Stimulated activated CD8-positive, alpha-beta memory T cell treated with anti-CD3 and anti-CD28 coated beads, Interleukin-12 subunit alpha, Interleukin-12 subunit beta, amount 100 ng/mL, for 24 hours (primary cell): ENCODE data around the gene ABCC3.

Experiments
- DNase-seq: peaks from one replicate; pipeline ENCODE4 v3.0.0-alpha.2; 2020; ENCODE audit errors: extremely low read depth

The ABCC3 gene

DNA sequence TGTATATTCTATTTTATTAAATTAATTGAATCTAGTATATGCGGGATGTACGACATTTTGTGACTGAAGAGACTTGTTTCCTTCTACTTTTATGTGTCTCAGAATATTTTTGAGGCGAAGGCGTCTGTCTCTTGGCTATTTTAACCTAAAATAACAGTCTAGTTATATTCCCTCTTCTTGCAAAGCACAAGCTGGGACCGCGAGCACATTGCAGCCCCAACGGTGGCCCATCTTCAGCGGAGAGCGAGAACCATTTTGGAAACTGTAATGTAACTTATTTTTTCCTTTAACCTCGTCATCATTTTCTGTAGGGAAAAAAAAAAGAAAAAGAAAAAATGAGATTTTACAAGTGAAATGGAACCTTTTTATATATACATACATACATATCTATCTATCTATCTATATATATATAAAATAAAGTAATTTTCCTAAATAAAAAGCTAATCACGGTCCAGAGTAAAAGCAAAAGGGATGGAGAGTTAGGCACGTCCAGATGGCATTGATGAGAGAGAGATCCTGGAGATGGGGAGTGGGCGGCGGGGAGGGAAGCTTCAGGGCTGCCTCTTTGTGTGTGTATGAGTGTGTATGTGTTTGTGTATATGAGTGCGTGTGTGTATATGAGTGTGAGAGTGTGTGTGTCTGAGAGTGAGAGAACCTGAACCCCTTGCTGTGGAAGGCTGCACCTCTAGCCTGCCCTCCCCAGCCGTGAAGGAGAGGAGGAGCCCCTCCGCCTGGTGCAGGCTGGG is 7.5 kb upstream of the ABCC3 start:
- no peak for DNase-seq

- no peak for DNase-seq
Observed at GRCh38 chr17:50627782-50628601, 6.7 kb upstream of the ABCC3 start.

DNA sequence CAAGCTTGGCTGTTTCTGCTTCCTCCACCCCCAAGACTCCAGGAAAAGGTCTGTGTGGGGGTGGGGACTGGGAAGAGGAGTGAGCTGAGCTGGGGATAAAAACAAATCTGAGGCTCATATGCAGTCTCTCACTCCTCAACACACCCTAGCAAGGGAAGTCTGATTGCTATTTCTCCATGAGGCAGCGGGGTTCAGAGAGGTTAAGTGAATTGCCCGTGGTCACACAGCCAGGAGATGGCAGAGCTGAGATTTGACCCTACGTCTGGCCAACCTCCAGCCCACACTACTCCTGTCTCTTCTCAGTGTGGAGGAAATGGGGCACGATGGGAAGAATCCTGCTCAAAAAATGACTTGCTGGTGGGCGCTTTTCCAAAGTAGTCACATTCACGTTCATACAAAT is 4.8 kb upstream of the ABCC3 start:
- DNase-seq, result no peak

DNA sequence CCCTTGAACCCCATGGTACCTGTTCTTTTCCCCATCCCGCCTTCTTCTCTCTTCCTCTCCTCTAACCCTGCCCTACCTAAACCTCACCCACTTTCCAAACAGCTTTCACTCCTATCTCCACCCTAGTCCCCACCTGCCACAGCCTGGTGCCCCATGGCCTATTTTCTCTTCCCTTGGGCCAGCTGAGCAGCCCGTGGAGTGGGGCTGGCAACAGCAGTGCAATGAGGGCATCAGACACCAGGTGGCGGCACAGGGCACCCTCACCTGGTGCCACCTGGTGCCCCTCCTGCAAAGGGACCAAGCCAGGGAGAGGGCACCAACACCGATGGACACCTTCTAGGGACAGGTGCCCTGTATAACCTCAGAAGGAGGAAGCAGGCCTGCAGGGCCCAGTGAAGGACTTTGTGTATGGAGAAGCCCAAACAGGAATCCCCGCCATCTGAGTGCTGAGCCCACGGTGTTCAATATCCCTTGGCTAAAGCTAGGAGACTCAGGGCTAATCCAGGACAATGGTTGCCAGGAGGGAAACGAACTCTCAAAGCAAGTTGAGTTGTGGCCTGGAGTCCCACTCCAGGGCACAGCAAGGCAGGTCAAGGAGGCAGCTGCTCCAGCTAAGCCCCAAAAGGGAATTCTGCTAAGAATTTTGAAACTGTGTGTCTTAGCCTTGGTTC is 4.0 kb upstream of the ABCC3 start:
- DNase-seq, result no peak

- DNase-seq, result no peak
Observed at GRCh38 chr17:50631195-50631907, 3.3 kb upstream of the ABCC3 start.

GRCh38 chr17:50631908-50632571 is 2.6 kb upstream of the ABCC3 start:
- no peak for DNase-seq

DNA sequence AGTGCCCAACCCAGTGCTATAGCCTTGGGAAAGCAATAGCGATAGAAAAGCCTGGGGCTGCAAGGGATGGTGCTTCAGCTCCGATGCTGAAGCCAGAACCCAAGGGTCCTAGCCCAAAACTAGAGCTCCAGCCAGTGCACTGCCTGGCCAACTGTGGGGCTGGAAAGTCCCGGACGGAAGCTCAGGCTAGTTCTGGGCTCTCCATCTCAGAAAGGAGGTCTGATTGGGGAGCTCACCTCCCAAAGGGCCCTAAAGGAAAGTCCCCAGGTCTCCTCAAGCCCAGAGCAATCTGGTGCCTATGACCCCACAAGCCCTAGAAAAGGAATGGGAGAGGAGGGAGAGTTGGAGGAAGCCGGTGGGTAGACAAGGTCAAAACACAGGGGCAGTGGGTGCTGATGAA is 2.0 kb upstream of the ABCC3 start:
- DNase-seq, result no peak

DNA sequence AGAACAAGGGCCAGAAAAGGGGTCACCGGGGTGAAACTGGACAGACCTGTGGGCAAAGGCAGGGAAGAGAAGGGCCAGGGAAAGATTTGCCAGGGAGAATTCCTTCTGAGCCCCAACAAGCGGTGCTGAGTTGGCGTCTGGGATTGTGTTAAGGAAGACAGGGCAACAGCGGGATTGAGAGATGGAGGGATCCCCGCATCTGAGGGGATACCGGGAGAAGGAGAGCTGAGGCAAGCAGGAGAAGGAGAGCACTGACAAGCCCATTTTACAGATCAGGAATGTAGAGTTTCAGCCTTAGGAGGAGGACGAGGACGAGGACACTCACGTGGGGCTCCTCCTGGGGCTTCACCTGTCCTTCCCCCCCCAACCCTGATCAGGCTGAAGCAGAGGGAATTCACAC is 998 bp upstream of the ABCC3 start:
- DNase-seq, result no peak

GRCh38 chr17:50634915-50635731 is 442 bp downstream of the ABCC3 start:
- DNase-seq, result no peak

DNA sequence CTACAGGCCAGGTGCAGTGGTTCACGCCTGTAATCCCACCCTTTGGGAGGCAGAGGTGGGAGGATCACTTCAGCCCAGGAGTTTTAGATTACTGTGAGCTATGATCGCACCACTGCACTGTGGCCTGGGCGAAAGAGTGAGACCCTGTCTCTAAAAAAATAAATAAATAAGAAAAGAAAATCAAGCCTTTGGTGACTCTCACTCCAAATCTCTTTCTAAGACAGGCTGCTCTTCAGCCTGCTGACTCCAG is 976 bp downstream of the ABCC3 start:
- no peak for DNase-seq

DNA sequence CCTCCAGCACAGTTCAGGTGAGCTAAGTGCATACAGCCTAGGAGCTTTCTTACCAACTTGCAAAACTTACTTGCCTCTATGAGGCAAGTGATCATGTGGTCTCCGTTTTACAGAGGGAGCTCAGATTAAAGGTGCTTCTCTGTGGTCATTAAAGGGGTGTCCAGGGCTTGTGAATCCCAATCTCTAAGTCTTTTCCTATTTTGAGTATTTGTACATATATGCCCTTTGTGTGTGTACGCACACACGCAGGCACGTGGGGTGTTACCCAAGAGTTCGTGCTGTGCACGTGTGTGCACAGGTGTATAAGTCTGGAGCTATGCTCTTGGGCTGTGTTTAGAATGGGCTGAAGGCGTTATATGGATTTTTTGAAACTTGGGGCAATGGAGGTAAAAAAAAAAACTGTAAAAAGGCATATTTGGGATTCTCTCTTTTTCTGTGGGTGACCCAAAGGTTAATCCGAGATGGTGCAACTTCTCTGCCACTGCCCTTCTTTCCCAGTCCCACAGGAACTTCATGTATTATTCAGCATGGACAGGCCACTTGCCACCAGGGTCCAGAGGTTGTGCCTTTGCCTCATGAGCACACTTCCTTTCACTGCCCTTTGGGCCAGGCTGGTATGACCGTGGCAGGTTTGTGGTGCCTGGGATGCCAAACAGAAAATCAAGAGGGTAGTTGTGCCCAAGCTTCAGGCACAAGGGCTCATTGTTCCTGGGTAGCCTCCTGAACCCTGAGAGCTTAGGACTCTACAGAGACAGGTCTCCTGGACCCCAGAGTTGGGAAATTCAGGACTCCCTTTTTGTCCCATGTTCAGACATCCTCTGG is 1.5 kb downstream of the ABCC3 start:
- no peak for DNase-seq

DNA sequence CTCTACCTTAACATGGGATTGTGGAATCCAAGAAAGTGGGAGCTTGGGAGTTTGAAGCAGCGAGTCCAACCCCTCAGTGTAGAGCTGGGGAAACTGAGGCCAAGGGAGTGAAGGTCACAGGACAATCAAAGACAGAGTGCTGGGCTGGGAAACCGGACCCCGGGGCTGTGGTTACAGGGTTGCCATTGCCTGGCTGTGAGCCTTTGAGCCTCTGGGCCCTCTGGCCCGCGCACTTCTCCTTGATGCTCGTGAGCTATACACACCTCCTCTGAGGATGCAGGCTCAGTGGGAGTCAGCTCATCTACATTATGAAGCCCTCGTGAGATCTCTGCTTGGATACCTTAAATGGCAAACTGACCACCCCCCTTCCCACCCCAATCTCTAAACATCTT is 2.1 kb downstream of the ABCC3 start:
- no peak for DNase-seq

DNA sequence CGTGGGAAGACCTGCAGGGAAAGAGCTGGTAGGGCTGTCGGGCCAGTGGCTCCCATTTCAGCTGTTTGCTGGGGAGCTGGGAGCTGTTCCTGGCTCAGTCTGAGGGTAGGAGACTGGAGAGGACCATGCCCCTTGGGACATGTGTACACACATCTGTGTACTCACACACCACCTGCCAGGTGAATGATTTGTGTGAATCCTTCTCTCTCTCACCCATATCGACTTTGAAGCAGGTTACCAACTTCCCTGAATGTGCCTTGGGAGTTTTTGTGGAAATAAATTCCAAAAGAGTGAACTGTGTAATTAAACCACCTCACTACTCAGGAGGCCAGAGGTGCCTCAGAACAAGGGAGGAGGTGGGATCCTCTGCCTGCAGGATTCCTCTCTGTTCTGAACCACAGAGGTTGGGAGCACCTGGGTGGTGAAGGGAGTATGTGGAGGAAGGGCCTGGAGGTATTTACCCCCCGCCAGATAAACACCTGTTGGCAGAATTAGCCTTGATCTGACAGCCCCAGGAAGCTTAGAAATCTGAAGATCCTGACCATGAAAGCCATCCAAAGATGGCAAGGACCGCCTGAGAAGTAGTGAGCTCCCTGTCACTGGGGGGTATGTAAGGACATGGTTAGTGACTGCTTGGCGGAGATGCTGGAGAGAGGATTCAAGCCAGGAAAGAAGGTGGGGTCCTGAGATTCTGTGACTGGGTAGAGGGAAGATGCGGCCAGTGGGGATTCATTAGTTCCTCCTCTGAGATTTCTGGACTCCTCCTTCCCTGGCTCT is 3.3 kb downstream of the ABCC3 start:
- no peak for DNase-seq

GRCh38 chr17:50638606-50638965 is 3.9 kb downstream of the ABCC3 start:
- DNase-seq, result no peak

GRCh38 chr17:50638966-50639713 is 4.5 kb downstream of the ABCC3 start:
- no peak for DNase-seq

- DNase-seq, result no peak
Observed at GRCh38 chr17:50640686-50641351, 6.1 kb downstream of the ABCC3 start.

GRCh38 chr17:50641357-50641756 is 6.7 kb downstream of the ABCC3 start:
- DNase-seq, result no peak

- DNase-seq, result no peak
Observed at GRCh38 chr17:50642071-50642721, 7.5 kb downstream of the ABCC3 start.
